HepG2 (cell line): ENCODE results near the gene TREH. TPM values are rescaled to one million over a fixed set of nuclear protein-coding genes. Genes with fewer than 3 reads are reported as not detected.

Experiments
- CREM ChIP-seq, 2 experiments: sonication (generic) in 1 of 2; formaldehyde crosslinking in 1 of 2; IDR thresholded peaks; 2 replicates each; pipeline versions ENCODE4 v1.4.0 to v1.6.1; 2016 to 2020; ENCODE audit warnings: antibody characterized with exemption in 1 of 2, mild to moderate bottlenecking in 1 of 2, missing genetic modification reagents in 1 of 2
- ELF3 ChIP-seq: IDR thresholded peaks from 2 replicates; pipeline ENCODE4 v1.6.1; 2016; ENCODE audit warnings: missing genetic modification reagents, missing compliant biosample characterization
- EP300 ChIP-seq, 3 experiments: sonication (generic) in 1 of 3; formaldehyde crosslinking in 1 of 3; IDR thresholded peaks; 2 replicates each; pipeline versions ENCODE4 v1.5.1 to v1.6.1; 2011 to 2020; ENCODE audit warnings: low read depth in 2 of 3, low read length in 2 of 3, borderline replicate concordance in 1 of 3, improper control_type of control experiment in 1 of 3, mild to moderate bottlenecking in 1 of 3, missing genetic modification reagents in 1 of 3, moderate library complexity in 1 of 3
- FOXP4 ChIP-seq: sonication (generic); formaldehyde crosslinking; IDR thresholded peaks from 2 replicates; pipeline ENCODE4 v1.4.0; 2020; ENCODE audit warnings: missing genetic modification reagents
- HDAC2 ChIP-seq: sonication (generic); formaldehyde crosslinking; IDR thresholded peaks from 2 replicates; pipeline ENCODE4 v1.4.0; 2020; ENCODE audit warnings: missing genetic modification reagents
- RXRA ChIP-seq: sonication (generic); formaldehyde crosslinking; IDR thresholded peaks from 2 replicates; pipeline ENCODE4 v1.5.1; 2020; ENCODE audit warnings: missing genetic modification reagents
- SIX1 ChIP-seq: sonication (generic); formaldehyde crosslinking; IDR thresholded peaks from 2 replicates; pipeline ENCODE4 v1.4.0; 2020; ENCODE audit warnings: missing genetic modification reagents, borderline replicate concordance
- SMAD3 ChIP-seq: sonication (generic); formaldehyde crosslinking; IDR thresholded peaks from 2 replicates; pipeline ENCODE4 v1.4.0; 2020; ENCODE audit warnings: missing genetic modification reagents
- TBX2 ChIP-seq: sonication (generic); formaldehyde crosslinking; IDR thresholded peaks from 2 replicates; pipeline ENCODE4 v1.5.0; 2020; ENCODE audit warnings: missing genetic modification reagents, mild to moderate bottlenecking, borderline replicate concordance
- ZNF292 ChIP-seq: sonication (generic); formaldehyde crosslinking; IDR thresholded peaks from 2 replicates; pipeline ENCODE4 v1.8.1; 2022; ENCODE audit warnings: mild to moderate bottlenecking, low read depth, missing genetic modification reagents, borderline replicate concordance
- ZNF501 ChIP-seq: sonication (generic); formaldehyde crosslinking; IDR thresholded peaks from 2 replicates; pipeline ENCODE4 v1.5.1; 2020; ENCODE audit warnings: mild to moderate bottlenecking, moderate library complexity, missing genetic modification reagents
- polyA plus RNA-seq, 8 experiments: library from polyadenylated mRNA; depleted of rRNA in 3 of 8; stranded (reverse) in 7 of 8; unstranded in 1 of 8; fragments of >200 nt; fragmentation: Illumina TruSeq in 4 of 8; extraction: Trizol in 4 of 8; gene quantifications; 2 replicates each; pipeline versions ENCODE4 v1.2.1 to v1.2.3, GENCODE V29; 2011 to 2016; ENCODE audit warnings: low read depth in 4 of 8, missing spikeins in 1 of 8, mixed read lengths in 1 of 8; ENCODE audit not compliant: insufficient read depth in 1 of 8
- total RNA-seq, 5 experiments: library from RNA; depleted of rRNA; stranded (reverse); fragments of >200 nt; fragmentation: Illumina TruSeq; extraction: Trizol; gene quantifications; 2 replicates each; pipeline ENCODE4 v1.2.3, GENCODE V29; 2016; ENCODE audit warnings: low read depth in 1 of 5
- TF ChIP-seq, protein P1 (sequence below): sonication (generic); formaldehyde crosslinking; IDR thresholded peaks from 2 replicates; pipeline ENCODE4 v1.4.0; 2020; ENCODE audit warnings: missing genetic modification reagents, borderline replicate concordance
- TF ChIP-seq, protein P2 (sequence below): sonication (generic); formaldehyde crosslinking; IDR thresholded peaks from 2 replicates; pipeline ENCODE4 v1.5.1; 2020; ENCODE audit warnings: mild to moderate bottlenecking, missing genetic modification reagents
- TF ChIP-seq, protein P3 (sequence below): sonication (generic); formaldehyde crosslinking; IDR thresholded peaks from 2 replicates; pipeline ENCODE4 v1.4.0; 2020; ENCODE audit warnings: missing genetic modification reagents, borderline replicate concordance

Gene TREH
- total and polyA plus RNA-seq, 2 of the 13 experiments (the other 11 are each of a cell fraction or from before 2014, with no cell fraction given) = 0.53 to 0.86 TPM

- TF ChIP-seq, protein P1, sequence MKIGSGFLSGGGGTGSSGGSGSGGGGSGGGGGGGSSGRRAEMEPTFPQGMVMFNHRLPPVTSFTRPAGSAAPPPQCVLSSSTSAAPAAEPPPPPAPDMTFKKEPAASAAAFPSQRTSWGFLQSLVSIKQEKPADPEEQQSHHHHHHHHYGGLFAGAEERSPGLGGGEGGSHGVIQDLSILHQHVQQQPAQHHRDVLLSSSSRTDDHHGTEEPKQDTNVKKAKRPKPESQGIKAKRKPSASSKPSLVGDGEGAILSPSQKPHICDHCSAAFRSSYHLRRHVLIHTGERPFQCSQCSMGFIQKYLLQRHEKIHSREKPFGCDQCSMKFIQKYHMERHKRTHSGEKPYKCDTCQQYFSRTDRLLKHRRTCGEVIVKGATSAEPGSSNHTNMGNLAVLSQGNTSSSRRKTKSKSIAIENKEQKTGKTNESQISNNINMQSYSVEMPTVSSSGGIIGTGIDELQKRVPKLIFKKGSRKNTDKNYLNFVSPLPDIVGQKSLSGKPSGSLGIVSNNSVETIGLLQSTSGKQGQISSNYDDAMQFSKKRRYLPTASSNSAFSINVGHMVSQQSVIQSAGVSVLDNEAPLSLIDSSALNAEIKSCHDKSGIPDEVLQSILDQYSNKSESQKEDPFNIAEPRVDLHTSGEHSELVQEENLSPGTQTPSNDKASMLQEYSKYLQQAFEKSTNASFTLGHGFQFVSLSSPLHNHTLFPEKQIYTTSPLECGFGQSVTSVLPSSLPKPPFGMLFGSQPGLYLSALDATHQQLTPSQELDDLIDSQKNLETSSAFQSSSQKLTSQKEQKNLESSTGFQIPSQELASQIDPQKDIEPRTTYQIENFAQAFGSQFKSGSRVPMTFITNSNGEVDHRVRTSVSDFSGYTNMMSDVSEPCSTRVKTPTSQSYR (CRISPR knock-in tag) = 0 out of 2 replicates have a peak, but pooled peaks have one; percentile 13
- peak; percentile 99 for TF ChIP-seq TBX2 (CRISPR knock-in tag)
- TF ChIP-seq, protein P2, sequence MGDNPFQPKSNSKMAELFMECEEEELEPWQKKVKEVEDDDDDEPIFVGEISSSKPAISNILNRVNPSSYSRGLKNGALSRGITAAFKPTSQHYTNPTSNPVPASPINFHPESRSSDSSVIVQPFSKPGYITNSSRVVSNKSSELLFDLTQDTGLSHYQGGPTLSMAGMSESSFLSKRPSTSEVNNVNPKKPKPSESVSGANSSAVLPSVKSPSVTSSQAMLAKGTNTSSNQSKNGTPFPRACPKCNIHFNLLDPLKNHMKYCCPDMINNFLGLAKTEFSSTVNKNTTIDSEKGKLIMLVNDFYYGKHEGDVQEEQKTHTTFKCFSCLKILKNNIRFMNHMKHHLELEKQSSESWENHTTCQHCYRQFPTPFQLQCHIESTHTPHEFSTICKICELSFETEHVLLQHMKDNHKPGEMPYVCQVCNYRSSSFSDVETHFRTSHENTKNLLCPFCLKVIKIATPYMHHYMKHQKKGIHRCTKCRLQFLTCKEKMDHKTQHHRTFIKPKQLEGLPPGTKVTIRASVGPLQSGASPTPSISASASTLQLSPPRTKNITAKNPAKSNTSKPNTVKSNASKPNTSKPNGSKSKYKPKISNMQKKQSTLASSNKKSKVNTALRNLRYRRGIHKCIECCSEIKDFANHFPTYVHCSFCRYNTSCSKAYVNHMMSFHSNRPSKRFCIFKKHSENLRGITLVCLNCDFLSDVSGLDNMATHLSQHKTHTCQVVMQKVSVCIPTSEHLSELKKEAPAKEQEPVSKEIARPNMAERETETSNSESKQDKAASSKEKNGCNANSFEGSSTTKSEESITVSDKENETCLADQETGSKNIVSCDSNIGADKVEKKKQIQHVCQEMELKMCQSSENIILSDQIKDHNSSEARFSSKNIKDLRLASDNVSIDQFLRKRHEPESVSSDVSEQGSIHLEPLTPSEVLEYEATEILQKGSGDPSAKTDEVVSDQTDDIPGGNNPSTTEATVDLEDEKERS = no peak
- TF ChIP-seq, protein P3, sequence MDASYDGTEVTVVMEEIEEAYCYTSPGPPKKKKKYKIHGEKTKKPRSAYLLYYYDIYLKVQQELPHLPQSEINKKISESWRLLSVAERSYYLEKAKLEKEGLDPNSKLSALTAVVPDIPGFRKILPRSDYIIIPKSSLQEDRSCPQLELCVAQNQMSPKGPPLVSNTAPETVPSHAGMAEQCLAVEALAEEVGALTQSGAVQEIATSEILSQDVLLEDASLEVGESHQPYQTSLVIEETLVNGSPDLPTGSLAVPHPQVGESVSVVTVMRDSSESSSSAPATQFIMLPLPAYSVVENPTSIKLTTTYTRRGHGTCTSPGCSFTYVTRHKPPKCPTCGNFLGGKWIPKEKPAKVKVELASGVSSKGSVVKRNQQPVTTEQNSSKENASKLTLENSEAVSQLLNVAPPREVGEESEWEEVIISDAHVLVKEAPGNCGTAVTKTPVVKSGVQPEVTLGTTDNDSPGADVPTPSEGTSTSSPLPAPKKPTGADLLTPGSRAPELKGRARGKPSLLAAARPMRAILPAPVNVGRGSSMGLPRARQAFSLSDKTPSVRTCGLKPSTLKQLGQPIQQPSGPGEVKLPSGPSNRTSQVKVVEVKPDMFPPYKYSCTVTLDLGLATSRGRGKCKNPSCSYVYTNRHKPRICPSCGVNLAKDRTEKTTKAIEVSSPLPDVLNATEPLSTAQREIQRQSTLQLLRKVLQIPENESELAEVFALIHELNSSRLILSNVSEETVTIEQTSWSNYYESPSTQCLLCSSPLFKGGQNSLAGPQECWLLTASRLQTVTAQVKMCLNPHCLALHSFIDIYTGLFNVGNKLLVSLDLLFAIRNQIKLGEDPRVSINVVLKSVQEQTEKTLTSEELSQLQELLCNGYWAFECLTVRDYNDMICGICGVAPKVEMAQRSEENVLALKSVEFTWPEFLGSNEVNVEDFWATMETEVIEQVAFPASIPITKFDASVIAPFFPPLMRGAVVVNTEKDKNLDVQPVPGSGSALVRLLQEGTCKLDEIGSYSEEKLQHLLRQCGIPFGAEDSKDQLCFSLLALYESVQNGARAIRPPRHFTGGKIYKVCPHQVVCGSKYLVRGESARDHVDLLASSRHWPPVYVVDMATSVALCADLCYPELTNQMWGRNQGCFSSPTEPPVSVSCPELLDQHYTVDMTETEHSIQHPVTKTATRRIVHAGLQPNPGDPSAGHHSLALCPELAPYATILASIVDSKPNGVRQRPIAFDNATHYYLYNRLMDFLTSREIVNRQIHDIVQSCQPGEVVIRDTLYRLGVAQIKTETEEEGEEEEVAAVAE (CRISPR knock-in tag) = peak; percentile 97
- TF ChIP-seq ZNF501 = peak; percentile 36; the same call in 1 of the 2 replicates
- peak; percentile 55; the same call in 1 of the 2 replicates for TF ChIP-seq SIX1 (CRISPR knock-in tag)
- TF ChIP-seq RXRA (CRISPR knock-in tag) = no peak; the same call in 1 of the 2 replicates
- TF ChIP-seq FOXP4 (CRISPR knock-in tag) = peak; percentile 89; the same call in 1 of the 2 replicates
- TF ChIP-seq ZNF292 = peak; percentile 57; the same call in 1 of the 2 replicates
- peak; percentile 73 for TF ChIP-seq CREM (IDR thresholded peaks at IDR 0.05)
- TF ChIP-seq CREM (CRISPR knock-in tag; IDR thresholded peaks at IDR 0.05) = no peak
- TF ChIP-seq HDAC2 = peak; percentile 83
- no peak for TF ChIP-seq SMAD3
- TF ChIP-seq ELF3 (CRISPR knock-in tag) = peak; percentile 40; the same call in 1 of the 2 replicates
- peak; percentile 16 to 77; a peak in 2 of 4 replicates for TF ChIP-seq EP300 (IDR thresholded peaks at IDR 0.05; ENCODE audit: low read depth in 2 of 2, low read length in 2 of 2)
- TF ChIP-seq EP300 (CRISPR knock-in tag; IDR thresholded peaks at IDR 0.05; ENCODE audit: borderline replicate concordance) = no peak; the same call in 1 of the 2 replicates
Measured at GRCh38 chr11:118673361-118674081, 5.9 kb downstream of the TREH start (continued).
